LNCaP clone FGC (cell line): Measurements from ENCODE around the gene UPB1.
A peak's percentile ranks its signal among the peaks of the same experiment; 100 is the strongest.
"Not testable (repeated sequence)": the region's sequence is repeated elsewhere in the genome, so short reads cannot be mapped to it uniquely, and the experiment has no call there.

Experiments
- DNase-seq: peaks from one replicate; pipeline ENCODE4 v3.0.0-alpha.2; 2011; ENCODE audit warnings: low read depth
- H3K4me3 ChIP-seq: 2 replicates; pipeline ENCODE4 v1.5.1; 2011; ENCODE audit warnings: mild to moderate bottlenecking, low read depth, low read length, control low read depth
- CTCF ChIP-seq: IDR thresholded peaks from 2 replicates; pipeline ENCODE4 v1.5.1; 2012; ENCODE audit warnings: mild to moderate bottlenecking; ENCODE audit not compliant: control insufficient read depth, insufficient read depth; ENCODE audit errors: extremely low read depth

The UPB1 gene

GRCh38 chr22:24550028-24550901 is 55.1 kb downstream of the UPB1 start:
- TF ChIP-seq CTCF = no peak
- no peak for DNase-seq
- H3K4me3 ChIP-seq = no peak overlapping the region

- TF ChIP-seq CTCF = no peak
- DNase-seq = no peak
- no peak overlapping the region for H3K4me3 ChIP-seq
These were observed 55.8 kb downstream of the UPB1 start for GRCh38 chr22:24550902-24551435.

- peak overlapping the region; percentile 100 for H3K4me3 ChIP-seq
- not testable (repeated sequence) for DNase-seq
These were observed 57.6 kb downstream of the UPB1 start for GRCh38 chr22:24552503-24553286.

GRCh38 chr22:24553597-24554312 is 58.6 kb downstream of the UPB1 start:
- no peak for TF ChIP-seq CTCF
- no peak for DNase-seq
- H3K4me3 ChIP-seq = peak overlapping the region; percentile 100

GRCh38 chr22:24554313-24555164 is 59.4 kb downstream of the UPB1 start, which contains the start of gene GUCD1:
Gene GUCD1, minus strand, starts transcription at chr22:24555138. Its CDS starts 147 bp downstream, at chr22:24554991.
- TF ChIP-seq CTCF = no peak
- no peak for DNase-seq
- peak within 1 kb of the TSS; percentile 100 for H3K4me3 ChIP-seq

GRCh38 chr22:24555165-24556039 is 60.3 kb downstream of the UPB1 start, which contains the start of gene SNRPD3:
Gene SNRPD3, plus strand, starts transcription at chr22:24555999. Its CDS starts 1,676 bp downstream, at chr22:24557675.
- peak within 1 kb of the TSS; percentile 100 for H3K4me3 ChIP-seq
- peak; percentile 93 for DNase-seq
- TF ChIP-seq CTCF = no peak
